Hepatocyte (in vitro differentiated cells): Measurements from ENCODE around the gene SHISA3. TPM values are rescaled to one million over a fixed set of nuclear protein-coding genes. Genes with fewer than 3 reads are reported as not detected.
A peak's percentile ranks its signal among the peaks of the same experiment; 100 is the strongest.

Source experiments
- DNase-seq: peaks from one replicate; pipeline ENCODE4 v3.0.0-alpha.2; 2016; ENCODE audit warnings: low spot score
- H2AFZ ChIP-seq: fragments of 200-600 bp; sonication (generic); 2 replicates; pipeline ENCODE4 v1.6.0; 2016; ENCODE audit warnings: antibody characterized with exemption, mild to moderate bottlenecking
- H3K27ac ChIP-seq: fragments of 200-600 bp; sonication (generic); 2 replicates; pipeline ENCODE4 v1.5.1; 2016; ENCODE audit warnings: mild to moderate bottlenecking
- H3K27me3 ChIP-seq: fragments of 200-600 bp; sonication (generic); 2 replicates; pipeline ENCODE4 v1.6.1; 2016
- H3K36me3 ChIP-seq: fragments of 200-600 bp; sonication (generic); replicated peaks from 2 replicates; pipeline ENCODE4 v1.5.1; 2016; ENCODE audit warnings: low read depth; ENCODE audit not compliant: insufficient read depth
- H3K4me1 ChIP-seq: fragments of 200-600 bp; sonication (generic); 2 replicates; pipeline ENCODE4 v1.5.1; 2016; ENCODE audit warnings: mild to moderate bottlenecking, moderate library complexity; ENCODE audit not compliant: insufficient read depth
- H3K4me2 ChIP-seq: fragments of 200-600 bp; sonication (generic); 2 replicates; pipeline ENCODE4 v1.6.0; 2016
- H3K4me3 ChIP-seq: fragments of 200-600 bp; sonication (generic); 2 replicates; pipeline ENCODE4 v1.5.1; 2016; ENCODE audit warnings: mild to moderate bottlenecking
- H3K79me2 ChIP-seq: fragments of 200-600 bp; sonication (generic); 2 replicates; pipeline ENCODE4 v1.6.0; 2017; ENCODE audit warnings: mild to moderate bottlenecking
- H3K9me2 ChIP-seq: fragments of 200-600 bp; sonication (generic); replicated peaks from 2 replicates; pipeline ENCODE4 v1.6.0; 2017; ENCODE audit warnings: mild to moderate bottlenecking; ENCODE audit not compliant: insufficient read depth
- H3K9me3 ChIP-seq: fragments of 200-600 bp; sonication (generic); 2 replicates; pipeline ENCODE4 v1.5.1; 2016; ENCODE audit warnings: low read depth, mild to moderate bottlenecking
- H4K20me1 ChIP-seq: fragments of 200-600 bp; sonication (generic); 2 replicates; pipeline ENCODE4 v1.6.0; 2016; ENCODE audit warnings: mild to moderate bottlenecking; ENCODE audit not compliant: insufficient read depth, poor library complexity, severe bottlenecking
- EZH2 ChIP-seq: fragments of 200-600 bp; sonication (generic); IDR thresholded peaks from 2 replicates; pipeline ENCODE4 v1.6.1; 2016; ENCODE audit warnings: antibody characterized with exemption, mild to moderate bottlenecking, borderline replicate concordance
- EZH2phosphoT487 ChIP-seq: fragments of 200-600 bp; sonication (generic); IDR thresholded peaks from one replicate; pipeline ENCODE4 v1.6.1; 2018; ENCODE audit warnings: antibody characterized with exemption, mild to moderate bottlenecking, low read depth, moderate library complexity; ENCODE audit not compliant: unreplicated experiment, severe bottlenecking
- WGBS: methylation state at CpG from one replicate; pipeline ENCODE4 v1.1.6; 2016; ENCODE audit warnings: low lambda C conversion rate; ENCODE audit errors: missing lambda C conversion rate; 5-methylcytosine and 5-hydroxymethylcytosine counted together
- polyA plus RNA-seq: library from polyadenylated mRNA; unstranded; fragments of >200 nt; fragmentation: Nextera tagmentation; extraction: Ambion mirVana; gene quantifications from 2 replicates; pipeline ENCODE4 v1.2.1, GENCODE V29; 2016
- total RNA-seq: library from RNA; depleted of rRNA; stranded (reverse); fragments of >200 nt; gene quantifications from 2 replicates; pipeline ENCODE4 v1.2.3, GENCODE V29; 2014
- TF ChIP-seq, protein P1 (sequence below): fragments of 200-600 bp; sonication (generic); IDR thresholded peaks from 2 replicates; pipeline ENCODE4 v1.5.1; 2016; ENCODE audit warnings: antibody characterized with exemption, mild to moderate bottlenecking; ENCODE audit not compliant: poor library complexity

The SHISA3 gene
- total and polyA plus RNA-seq, 2 experiments from 2014 or later: 0.17 TPM; not detected in 1

DNA sequence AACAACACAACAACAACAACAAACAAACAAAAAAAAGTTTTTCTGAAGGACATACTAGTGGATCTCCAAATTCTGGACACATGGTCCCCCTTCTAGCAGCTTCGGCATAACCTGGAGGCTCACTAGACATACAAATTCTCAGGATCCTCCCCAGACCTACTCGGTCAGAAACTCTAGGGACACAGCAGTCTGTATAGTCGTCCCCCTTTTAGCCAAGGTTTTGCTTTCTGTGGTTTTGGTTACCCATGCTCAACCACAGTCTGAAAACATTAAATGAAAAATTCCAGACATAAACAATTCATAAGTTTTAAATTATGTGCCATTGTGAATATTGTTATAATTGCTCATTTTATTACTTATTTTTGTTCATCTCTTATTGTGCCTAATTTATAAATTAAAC, 45.2 kb upstream of the SHISA3 start:
- Histone ChIP-seq H3K9me3 (no peaks in the 10 kb centered on the region), H3K36me3 (no peaks in the 10 kb centered on the region), H3K4me3 (no peak overlapping the region), H3K27me3 (peaks cover 16% of the 10 kb centered on the region), H3K27ac (no peak overlapping the region), H2AFZ (no peak overlapping the region), H3K79me2 (no peaks in the 10 kb centered on the region), H4K20me1 (no peaks in the 10 kb centered on the region), H3K4me1 (no peaks in the 10 kb centered on the region), H3K9me2 (no peaks in the 10 kb centered on the region), H3K4me2 (no peak overlapping the region)
- 91% methylated on average over 3 of the region's 3 CpGs for WGBS
- DNase-seq: no peak
- TF ChIP-seq EZH2: no peak
- TF ChIP-seq EZH2phosphoT487: no peak
- TF ChIP-seq, protein P1, sequence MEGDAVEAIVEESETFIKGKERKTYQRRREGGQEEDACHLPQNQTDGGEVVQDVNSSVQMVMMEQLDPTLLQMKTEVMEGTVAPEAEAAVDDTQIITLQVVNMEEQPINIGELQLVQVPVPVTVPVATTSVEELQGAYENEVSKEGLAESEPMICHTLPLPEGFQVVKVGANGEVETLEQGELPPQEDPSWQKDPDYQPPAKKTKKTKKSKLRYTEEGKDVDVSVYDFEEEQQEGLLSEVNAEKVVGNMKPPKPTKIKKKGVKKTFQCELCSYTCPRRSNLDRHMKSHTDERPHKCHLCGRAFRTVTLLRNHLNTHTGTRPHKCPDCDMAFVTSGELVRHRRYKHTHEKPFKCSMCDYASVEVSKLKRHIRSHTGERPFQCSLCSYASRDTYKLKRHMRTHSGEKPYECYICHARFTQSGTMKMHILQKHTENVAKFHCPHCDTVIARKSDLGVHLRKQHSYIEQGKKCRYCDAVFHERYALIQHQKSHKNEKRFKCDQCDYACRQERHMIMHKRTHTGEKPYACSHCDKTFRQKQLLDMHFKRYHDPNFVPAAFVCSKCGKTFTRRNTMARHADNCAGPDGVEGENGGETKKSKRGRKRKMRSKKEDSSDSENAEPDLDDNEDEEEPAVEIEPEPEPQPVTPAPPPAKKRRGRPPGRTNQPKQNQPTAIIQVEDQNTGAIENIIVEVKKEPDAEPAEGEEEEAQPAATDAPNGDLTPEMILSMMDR: no peak

DNA sequence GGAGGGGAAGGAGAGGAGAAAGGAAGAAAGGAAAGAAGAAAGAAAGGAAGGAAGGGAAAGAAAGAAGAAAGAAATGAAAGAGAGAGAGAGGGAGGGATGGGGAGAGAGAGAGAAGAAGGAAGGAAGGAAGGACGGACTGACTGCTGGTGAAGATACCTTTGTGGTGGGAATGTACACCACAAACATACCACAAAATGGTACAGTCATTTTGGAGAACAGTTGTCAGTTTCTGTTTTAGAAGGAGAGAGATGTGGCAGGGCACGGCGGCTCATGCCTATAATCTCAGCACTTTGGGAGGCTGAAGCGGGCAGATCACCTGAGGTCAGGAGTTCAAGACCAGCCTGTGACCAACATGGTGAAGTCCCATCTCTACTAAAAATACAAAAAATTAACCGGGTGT, 40.0 kb upstream of the SHISA3 start:
- Histone ChIP-seq H3K9me2 (no peaks in the 10 kb centered on the region), H3K36me3 (no peaks in the 10 kb centered on the region), H3K27ac (no peak overlapping the region), H3K27me3 (peaks cover 16% of the 10 kb centered on the region), H2AFZ (no peak overlapping the region), H4K20me1 (no peaks in the 10 kb centered on the region), H3K4me1 (no peaks in the 10 kb centered on the region), H3K4me3 (no peak overlapping the region), H3K9me3 (no peaks in the 10 kb centered on the region), H3K79me2 (no peaks in the 10 kb centered on the region), H3K4me2 (no peak overlapping the region)
- 96% methylated on average over 5 of the region's 5 CpGs for WGBS
- TF ChIP-seq, protein P1: no peak
- TF ChIP-seq EZH2phosphoT487 (no peak), EZH2 (no peak)
- no peak for DNase-seq

DNA sequence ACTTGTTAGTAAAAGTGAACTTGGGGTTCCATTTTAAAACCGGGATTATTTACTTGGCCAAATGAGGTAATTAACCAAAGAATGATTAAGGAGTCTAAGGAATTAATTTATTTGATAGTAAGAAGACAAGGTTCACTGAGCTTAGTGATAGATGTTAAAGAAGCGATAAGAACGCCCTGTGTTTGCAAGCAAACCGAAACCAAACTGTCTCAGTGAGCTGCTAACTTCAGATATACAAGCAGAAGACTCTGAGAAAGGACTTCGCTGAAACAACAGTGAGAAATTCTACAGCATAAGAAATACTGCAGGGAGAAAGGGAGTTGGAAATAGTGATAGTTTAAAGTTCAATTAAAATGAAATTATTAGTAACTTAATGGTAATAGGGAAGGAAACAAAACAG, 37.6 kb upstream of the SHISA3 start:
- no peaks in the 10 kb centered on the region for H3K4me1 ChIP-seq
- H3K79me2 ChIP-seq: no peaks in the 10 kb centered on the region
- peak overlapping the region; percentile 66 for H3K4me2 ChIP-seq
- peaks cover 8% of the 10 kb centered on the region for H3K27me3 ChIP-seq
- no peak overlapping the region for H3K4me3 ChIP-seq
- no peaks in the 10 kb centered on the region for H4K20me1 ChIP-seq
- no peak for DNase-seq
- H3K9me2 ChIP-seq: no peaks in the 10 kb centered on the region
- peak overlapping the region; percentile 5 for H2AFZ ChIP-seq
- TF ChIP-seq, protein P1: no peak
- TF ChIP-seq EZH2: no peak
- no peak for TF ChIP-seq EZH2phosphoT487
- H3K36me3 ChIP-seq: no peaks in the 10 kb centered on the region
- H3K9me3 ChIP-seq: no peaks in the 10 kb centered on the region
- WGBS: 43% methylated on average over 5 of the region's 5 CpGs
- H3K27ac ChIP-seq: no peak overlapping the region

DNA sequence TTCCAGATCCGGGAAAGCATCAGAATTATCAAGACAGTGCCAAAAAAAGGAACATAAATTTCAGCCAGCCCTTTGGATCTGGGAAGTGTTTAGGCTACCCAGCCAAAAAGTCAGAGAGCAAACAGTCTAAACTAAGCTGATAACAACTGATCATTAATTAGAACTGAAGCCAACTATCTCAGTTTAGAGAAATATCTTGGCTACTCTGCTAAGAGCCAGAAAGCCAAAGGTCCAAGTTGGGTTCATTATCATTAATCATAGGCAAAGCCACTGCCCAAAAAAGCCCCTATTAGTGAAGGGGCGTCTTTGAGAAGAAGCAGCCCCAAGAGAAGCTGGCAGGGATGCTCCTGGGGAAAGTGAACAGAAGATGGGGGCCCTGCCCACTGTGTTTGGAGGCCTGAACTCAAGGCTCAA, 37.0 kb upstream of the SHISA3 start:
- WGBS: 64% methylated on average over 2 of the region's 2 CpGs
- H3K4me2 ChIP-seq: peak overlapping the region; percentile 66
- no peak overlapping the region for H3K4me3 ChIP-seq

More for the DNA sequence above, 37.0 kb upstream of the SHISA3 start:
- H3K4me1 ChIP-seq: no peaks in the 10 kb centered on the region
- H3K79me2 ChIP-seq: no peaks in the 10 kb centered on the region
- H3K27me3 ChIP-seq: peaks cover 8% of the 10 kb centered on the region
- no peaks in the 10 kb centered on the region for H4K20me1 ChIP-seq
- H2AFZ ChIP-seq: no peak overlapping the region
- DNase-seq: no peak
- H3K27ac ChIP-seq: no peak overlapping the region
- no peaks in the 10 kb centered on the region for H3K9me2 ChIP-seq
- H3K36me3 ChIP-seq: no peaks in the 10 kb centered on the region
- H3K9me3 ChIP-seq: no peaks in the 10 kb centered on the region
- TF ChIP-seq, protein P1: no peak
- no peak for TF ChIP-seq EZH2phosphoT487
- TF ChIP-seq EZH2: no peak
